ENCODE results near the gene EIF2S3B. TPM values are rescaled to one million over a fixed set of nuclear protein-coding genes. Genes with fewer than 3 reads are reported as not detected.
"Not testable (repeated sequence)": the region's sequence is repeated elsewhere in the genome, so short reads cannot be mapped to it uniquely, and the experiment has no call there.

EIF2S3B gene
- total RNA-seq, result 0.45 TPM
- long read RNA-seq, result 0 reads

DNA sequence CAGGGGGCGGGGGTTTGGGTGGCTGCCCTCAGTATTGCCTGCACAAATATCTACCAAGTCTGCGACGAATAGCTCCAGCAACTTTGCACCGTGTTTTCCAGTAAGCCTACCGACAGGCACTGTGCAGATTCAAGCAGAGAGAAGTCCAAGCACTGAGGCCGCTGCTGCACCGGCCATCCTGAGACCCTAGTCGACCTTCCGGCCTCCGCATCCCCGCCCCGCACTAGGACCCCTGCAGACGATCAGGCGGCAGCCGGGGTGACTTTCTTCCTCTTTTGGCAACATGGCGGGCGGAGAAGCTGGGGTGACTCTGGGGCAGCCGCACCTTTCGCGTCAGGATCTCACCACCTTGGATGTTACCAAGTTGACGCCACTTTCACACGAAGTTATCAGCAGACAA is at the start of gene EIF2S3B:
TSS of gene EIF2S3B (plus strand) at position 271 of the 400 bp plus-strand sequence. CDS start at position 284, 13 bp downstream.
- no peak for DNase-seq (ENCODE audit: low spot score)

DNA sequence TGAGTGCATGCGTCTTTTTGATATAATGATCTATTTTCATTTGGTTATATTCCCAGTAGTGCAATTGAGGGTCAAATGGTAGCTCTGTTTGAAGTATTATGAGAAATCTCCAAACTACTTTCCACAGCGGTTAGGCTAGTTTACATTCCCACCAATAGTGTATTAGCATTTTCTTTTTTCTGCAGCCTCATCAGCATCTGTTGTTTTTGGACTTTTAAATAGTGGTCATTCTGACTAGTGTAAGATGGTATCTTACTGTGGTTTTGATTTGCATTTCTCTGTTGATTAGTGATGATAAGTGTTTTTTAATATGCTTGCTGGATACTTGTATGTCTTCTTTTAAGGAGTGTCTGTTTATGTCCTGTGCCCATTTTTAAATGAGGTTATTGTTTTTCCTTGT is 48.8 kb upstream of the EIF2S3B start:
- DNase-seq (ENCODE audit: low spot score), result no peak

DNA sequence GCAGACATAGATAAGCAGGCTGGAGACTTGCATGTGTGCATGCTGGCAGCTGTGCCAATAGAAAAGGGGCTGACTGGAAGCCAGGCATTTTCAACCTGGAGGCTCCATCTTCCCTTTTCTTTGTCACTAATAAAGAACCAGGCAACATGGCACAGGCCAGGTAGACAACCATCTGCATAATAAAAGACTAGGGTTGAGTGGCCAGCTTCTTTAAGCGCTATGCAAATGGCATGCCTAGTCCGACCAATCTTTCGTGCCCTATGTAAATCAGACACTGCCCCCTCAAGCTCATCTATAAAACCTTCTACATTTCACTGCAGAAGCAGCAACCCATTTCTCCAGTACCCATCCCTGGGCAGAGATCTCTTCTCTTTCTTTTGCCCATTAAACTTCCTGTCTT is 47.9 kb upstream of the EIF2S3B start:
- no peak for DNase-seq (ENCODE audit: low spot score)

DNA sequence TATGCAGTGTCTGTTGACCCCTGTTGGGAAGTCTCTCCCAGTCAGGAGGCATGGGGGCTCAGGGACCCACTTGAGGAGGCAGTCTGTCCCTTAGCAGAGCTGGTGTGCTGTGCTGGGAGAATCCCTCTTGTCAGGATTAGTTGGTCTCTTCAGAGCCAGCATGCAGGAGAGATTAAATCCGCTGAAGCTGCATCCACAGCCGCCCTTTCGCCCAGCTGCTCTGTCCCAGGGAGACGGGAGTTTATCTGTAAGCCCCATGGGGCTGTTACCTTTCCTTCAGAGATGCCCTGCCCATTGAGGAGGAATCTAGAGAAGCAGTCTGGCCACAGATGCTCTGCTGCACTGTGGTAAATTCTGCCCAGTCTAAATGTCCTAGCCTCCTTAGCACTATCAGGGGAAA is 39.4 kb upstream of the EIF2S3B start:
- DNase-seq (ENCODE audit: low spot score), result no peak

DNA sequence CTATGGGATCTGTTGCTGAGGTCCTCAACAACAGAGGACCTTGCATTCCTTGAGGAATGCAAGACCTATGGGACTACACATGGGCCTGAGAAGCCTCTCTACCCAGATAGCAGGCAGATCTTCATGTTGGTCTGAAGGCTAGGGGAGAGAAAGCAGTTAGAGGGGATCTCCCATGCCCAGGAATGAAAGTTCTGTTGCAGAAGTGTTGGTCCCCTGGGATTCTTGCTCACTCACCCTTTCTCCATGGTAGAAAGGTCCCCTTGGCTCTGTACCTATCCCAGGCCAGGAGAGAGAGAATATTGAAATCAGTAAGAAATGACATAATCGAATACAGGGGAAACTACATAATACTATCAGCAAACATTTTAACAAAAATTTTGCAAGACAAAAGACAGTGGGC is 36.0 kb upstream of the EIF2S3B start:
- DNase-seq (ENCODE audit: low spot score), result no peak

DNA sequence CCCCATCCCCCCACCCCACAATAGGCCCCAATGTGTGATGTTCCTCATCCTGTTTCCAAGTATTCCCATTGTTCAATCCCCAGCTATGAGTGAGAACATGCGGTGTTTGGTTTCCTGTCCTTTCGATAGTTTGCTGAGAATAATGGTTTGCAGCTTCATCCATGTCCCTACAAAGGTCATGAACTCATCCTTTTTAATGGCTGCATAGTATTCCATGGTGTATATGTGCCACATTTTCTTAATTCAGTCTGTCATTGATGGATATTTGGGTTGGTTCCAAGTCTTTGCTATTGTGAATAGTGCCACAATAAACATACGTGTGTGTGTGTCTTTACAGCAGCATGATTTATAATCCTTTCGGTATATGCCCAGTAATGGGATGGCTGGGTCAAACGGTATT is 32.9 kb upstream of the EIF2S3B start:
- not testable (repeated sequence) for DNase-seq (ENCODE audit: low spot score)

DNA sequence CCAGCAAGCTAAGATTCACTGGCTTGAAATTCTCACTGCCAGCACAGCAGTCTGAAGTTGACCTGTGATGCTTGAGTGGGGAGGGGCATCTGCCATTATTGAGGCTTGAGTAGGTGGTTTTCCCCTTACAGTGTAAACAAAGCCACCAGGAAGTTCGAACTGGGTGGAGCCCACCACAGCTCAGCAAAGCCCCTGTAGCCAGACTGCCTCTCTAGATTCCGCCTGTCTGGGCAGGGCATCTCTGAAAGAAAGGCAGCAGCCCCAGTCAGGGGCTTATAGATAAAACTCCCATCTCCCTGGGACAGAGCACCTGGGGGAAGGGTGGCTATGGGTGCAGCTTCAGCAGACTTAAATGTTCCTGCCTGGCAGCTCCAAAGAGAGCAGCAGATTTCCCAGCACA is 23.8 kb upstream of the EIF2S3B start:
- DNase-seq (ENCODE audit: low spot score), result not testable (repeated sequence)

DNA sequence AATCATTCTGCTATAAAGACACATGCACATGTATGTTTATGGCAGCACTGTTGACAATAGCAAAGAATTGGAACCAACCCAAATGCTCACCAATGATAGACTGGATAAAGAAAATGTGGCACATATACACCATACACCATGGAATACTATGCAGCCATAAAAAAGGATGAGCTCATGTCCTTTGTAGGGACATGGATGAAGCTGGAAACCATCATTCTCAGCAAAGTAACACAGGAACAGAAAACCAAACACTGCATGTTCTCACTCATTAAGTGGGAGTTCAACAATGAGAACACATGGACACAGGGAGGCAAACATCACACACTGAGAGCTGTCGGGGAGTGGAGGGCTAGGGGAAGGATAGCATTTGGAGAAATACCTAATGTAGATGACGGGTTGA is 18.4 kb upstream of the EIF2S3B start:
- DNase-seq (ENCODE audit: low spot score), result not testable (repeated sequence)

DNA sequence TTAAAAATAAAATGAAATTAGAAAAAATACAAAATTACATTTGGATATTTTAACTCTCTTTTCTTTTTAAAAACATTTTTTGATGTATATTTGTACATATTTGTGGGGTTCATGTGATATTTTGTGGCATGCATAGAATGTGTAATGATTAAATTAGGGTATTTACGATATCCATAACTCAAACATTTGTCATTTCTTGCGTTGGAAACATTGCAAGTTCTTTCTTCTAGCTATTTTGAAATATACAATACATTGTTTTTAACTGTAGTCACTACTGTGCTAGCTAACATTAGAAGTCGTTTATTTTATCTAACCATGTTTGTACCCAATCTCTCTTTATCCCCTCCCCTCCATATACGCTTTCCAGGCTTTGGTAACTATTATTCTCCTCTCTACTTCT is 13.9 kb upstream of the EIF2S3B start:
- no peak for DNase-seq (ENCODE audit: low spot score)

DNA sequence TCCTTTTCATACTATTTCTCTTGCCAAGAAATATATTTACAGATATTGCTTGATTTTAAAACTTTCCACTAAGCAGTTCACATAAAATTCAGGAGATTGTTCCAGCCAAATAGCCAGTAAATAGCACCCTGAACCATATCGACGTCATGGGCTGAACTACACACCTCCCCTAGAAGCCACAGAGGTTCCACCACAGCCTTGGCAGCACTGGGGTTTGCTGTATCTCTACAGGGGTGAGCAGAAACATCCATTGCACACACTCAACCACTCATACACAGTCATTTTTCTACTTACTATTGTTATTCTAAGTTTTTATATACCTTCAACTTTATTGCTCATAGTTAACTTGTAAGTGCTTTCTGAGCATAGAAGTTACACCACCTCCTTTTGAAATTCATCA is 8.1 kb upstream of the EIF2S3B start:
- no peak for DNase-seq (ENCODE audit: low spot score)

DNA sequence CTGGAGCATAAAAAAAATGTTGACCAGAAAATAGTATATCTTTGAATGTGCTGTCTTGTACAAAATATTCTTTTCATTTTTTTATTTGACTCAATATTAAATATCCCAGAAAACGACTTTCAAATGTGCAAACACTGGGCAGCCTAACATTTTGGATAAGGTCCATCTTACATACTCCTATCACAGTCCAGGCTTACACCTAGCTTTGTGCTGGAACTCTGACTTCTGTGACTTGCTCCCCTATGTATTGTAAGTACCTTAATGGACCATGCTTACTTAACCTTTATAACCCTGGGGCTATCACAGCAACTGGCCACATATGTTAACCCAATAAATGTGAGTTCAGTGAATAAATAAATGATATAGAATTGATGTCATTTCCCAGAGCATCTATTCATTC is 7.6 kb upstream of the EIF2S3B start:
- DNase-seq (ENCODE audit: low spot score), result no peak

DNA sequence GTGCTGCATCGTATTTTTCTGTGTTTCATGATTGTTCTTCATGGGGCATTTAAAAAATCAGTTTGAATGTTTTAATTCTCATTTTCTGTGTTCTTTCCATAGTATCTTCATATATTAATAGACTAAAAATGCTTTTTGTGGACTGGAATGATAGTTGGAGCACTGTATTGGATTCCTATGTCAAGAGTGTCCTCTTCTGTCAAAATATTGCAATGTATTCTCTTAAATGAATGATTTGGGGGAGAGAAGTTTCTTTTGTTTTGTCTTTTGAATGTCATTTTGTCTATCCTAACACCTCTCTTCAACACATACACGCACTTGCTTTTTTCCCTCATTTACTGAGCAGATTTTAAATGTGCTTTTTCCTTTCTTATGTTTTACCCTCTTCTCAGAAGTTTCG is 4.7 kb upstream of the EIF2S3B start:
- DNase-seq (ENCODE audit: low spot score), result no peak

DNA sequence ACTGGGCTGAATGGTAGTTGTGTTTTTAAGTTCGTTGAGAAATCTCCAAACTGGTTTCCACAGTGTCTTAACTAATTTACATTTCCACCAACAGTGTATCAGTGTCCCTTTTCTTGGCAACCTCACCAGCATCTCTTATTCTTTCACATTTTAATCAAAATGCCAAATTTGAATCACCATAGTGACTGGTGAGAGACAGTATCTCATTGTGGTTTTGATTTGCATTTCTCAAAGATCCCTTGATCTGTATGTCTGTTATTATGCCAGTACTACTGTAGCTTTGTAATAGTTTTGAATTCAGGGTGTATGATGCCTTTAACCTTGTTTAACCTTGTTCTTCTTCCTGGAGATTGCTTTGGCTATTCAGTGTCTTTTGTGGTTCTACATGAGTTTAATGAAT is 2.2 kb upstream of the EIF2S3B start:
- DNase-seq (ENCODE audit: low spot score), result no peak

DNA sequence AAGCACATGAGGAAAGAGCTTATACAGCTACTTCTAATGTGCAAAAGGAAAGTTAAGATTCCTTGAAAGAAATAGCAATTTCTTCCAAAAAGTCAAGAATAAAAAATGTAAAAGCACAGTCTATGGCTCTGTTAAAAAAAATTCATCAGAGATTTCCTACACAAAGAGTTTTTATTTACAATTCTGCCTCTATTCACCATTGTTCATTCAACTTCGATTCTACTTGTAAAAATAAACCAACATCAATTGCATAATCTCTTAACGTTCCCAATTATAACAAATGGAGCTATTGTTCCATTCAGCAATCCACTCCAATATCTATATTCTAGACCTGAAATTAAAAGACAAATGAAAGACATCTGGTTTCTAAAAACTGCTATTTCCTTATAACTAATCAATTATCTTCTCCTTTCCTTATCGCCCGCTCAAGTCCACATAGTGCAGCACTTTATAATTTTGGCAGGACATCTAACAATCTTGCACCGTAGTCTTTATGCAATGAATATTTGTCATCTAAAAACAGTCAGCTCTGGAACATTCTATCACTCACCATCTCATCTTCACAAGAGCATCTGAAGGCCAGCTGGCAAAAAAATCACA is 6.2 kb downstream of the EIF2S3B start:
- no peak for DNase-seq (ENCODE audit: low spot score)

DNA sequence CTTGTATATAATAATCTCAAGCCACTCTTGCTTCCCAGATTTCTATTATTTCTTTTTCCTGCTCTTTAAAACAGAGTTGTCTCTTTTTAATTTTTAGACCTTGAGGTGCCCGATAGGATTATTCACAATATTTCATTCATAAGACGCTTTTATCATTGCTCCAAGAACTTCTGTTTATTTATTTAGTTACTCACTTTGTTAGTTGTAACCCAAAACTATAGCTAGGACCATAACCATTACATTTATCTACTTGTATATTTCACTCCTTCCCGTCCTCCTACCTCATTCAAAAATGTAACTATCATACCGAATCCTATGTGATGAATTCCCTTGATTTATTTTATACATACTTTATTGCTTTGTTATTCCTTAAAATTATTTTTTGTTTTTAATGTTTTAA is 7.1 kb downstream of the EIF2S3B start:
- no peak for DNase-seq (ENCODE audit: low spot score)

DNA sequence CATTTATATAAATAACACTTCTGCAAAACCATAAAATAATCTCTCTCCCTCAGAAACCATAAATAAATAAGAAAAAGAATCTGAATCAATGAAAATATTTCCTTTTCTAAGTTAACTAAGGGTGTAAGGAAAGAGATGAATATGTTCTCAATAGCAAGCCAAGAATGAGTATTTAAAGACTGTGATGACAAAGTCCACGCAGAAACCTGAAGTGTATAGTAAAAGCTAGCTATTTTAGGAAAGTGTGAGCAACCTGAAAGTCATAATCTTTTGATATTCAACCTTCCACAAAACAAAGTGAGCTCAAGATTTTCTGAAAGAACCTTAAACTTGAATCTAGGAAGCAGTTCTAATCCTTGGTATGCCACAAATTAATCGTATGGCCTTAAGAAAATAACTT is 15.9 kb downstream of the EIF2S3B start:
- DNase-seq (ENCODE audit: low spot score), result no peak

DNA sequence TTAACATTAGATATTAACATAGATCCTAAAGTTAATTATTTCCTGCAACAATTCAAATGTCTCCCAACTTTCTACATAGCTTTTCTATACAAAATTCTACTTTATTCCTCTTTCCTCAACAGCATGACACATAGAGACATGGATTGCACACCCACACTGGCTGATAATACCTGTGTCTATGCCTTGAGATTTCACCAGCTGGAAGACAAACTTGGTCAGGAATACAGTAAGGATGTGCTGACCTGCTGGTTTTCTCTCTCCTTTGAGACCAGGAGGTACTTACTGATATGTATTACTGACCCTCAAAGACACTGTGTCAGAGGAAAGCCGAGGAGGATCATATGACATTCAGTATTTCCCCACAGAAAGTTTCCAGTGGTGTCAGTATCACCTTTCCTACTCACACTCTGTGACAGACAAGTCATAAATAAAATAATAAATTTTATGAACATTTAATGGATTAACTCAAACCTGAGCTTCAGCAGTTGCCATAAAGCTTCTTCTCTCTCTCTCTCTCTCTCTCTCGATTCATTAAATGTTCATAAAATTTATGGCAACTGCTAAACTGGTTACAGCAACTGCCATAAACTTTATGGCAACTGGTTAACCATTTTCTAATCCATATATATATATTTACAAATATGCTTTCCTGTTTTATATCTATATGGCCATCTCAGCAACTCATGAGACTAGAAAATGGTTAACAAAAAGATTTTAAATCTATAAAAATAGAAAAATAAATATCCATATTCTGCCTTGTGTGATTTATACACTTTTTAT is 22.7 kb downstream of the EIF2S3B start:
- no peak for DNase-seq (ENCODE audit: low spot score)

DNA sequence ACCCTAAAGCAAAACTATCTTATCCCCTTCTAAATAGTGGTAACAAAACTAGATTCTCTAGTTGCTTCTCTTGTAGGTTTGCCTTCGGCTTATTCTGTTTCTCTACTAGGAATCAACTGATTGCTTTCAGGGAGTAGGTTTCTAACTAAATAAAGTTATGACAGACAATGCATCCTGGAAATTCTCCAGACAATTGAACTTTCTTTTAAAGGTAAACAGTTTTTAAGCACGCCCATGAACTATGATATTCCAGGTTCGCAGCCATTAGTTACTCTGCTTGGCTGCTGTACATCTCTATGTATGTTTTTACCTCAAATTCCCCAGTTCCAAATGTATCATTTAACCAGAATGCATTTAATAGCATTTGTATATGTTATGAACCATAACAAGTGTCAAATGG is 23.9 kb downstream of the EIF2S3B start:
- no peak for DNase-seq (ENCODE audit: low spot score)

DNA sequence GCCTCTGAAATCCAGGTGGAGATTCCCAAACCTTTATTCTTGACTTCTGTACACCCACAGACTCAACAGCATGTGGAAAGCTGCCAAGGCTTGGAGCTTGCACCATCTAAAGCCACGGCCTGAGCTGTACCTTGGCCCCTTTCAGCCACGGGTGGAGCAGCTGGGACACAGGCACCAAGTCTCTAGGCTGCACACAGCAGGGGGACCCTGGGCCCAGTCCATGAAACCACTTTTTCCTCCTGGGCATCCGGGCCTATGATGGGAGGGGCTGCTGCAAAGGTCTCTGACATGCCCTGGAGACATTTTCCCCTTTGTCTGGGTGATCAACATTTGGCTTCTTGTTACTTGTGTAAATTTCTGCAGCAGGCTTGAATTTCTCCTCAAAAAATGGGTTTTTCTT is 32.0 kb downstream of the EIF2S3B start:
- DNase-seq (ENCODE audit: low spot score), result no peak

DNA sequence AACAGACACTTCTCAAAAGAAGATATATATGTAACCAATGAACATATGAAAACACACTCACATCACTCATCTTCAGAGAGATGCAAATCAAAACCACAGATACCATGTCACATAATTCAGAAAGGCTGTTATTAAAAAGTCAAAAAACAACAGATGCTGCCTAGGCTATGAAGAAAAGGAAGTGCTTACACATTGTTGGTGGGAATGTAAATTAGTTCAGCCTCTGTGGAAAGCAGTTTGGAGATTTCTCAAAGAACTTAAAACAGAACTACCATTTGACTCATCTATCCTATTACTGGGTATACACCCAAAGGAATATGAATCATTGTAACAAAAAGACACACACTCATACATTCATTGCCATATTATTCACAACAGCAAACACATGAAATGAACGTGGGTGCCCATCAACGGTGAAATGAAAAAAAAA is 35.1 kb downstream of the EIF2S3B start:
- DNase-seq (ENCODE audit: low spot score), result no peak

DNA sequence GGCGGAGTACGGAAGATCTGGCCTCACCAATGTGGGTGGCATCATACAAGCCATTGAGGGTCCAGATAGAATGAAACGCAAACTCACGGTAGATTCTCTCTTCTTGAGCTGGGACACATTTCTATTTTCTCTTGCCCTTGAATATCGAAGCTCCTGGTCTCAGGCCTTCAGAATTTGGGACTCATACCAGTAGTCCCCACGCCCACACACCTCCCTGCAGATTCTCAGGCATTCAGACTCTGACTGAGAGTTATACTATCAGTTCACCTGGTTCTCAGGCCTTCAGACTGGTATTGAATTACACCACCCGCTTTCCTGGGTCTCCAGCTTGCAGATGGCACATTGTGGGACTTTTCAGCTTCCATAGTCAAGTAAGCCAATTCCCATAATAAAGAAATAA is 37.8 kb downstream of the EIF2S3B start:
- no peak for DNase-seq (ENCODE audit: low spot score)

DNA sequence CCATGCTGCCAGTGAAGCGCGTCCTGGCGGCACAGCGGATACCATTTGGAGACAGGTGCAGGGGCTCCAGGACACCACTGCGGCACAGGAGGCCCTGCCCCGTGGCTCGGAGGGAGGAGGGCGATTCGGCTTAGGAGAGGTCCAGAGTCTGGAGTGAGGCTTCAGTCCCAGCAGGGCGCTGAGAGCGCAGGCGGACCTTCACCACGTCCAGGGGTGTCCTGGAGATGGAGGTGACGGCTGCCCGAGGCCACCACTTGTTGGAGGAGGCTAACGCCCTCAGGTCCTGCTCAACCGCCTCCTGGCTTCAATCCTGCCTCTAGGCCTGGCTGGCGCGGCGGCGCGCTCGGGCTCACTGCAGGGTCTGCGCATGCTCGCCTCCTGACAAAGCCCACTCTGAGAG is 45.7 kb downstream of the EIF2S3B start:
- no peak for DNase-seq (ENCODE audit: low spot score)

DNA sequence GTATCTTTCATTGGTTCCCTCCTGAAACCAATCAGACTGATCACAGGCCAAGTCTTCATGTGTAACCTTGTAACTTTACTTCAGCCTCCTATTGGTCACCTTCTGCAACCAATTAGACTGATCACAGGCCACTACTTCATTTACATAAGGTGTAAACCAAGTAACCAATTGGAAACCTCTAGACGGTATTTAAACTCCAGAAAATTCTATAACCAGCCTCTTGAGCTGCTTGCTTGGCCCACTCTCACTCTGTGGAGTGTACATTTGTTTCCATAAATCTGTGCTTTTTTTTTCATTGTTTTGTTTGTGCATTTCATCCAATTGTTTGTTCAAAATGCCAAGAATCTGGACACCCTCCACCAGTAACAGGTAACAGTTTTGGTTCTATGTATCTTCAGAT is 47.5 kb downstream of the EIF2S3B start:
- no peak for DNase-seq (ENCODE audit: low spot score)
